HEK293T (cell line): ENCODE data around the gene ITPK1.

Experiments
- ARNT ChIP-seq: fragments of 450-650 bp; IDR thresholded peaks from 2 replicates; pipeline ENCODE4 v1.6.1; 2017; ENCODE audit warnings: mild to moderate bottlenecking
- BHLHE40 ChIP-seq: fragments of 450-650 bp; IDR thresholded peaks from 2 replicates; pipeline ENCODE4 v1.6.1; 2016; ENCODE audit warnings: mild to moderate bottlenecking, moderate library complexity, borderline replicate concordance
- CTBP1 ChIP-seq: fragments of 450-650 bp; IDR thresholded peaks from 2 replicates; pipeline ENCODE4 v1.6.1; 2016; ENCODE audit warnings: borderline replicate concordance
- FOXK2 ChIP-seq: fragments of 450-650 bp; IDR thresholded peaks from 2 replicates; pipeline ENCODE4 v1.6.1; 2016; ENCODE audit warnings: mild to moderate bottlenecking
- FOXM1 ChIP-seq: fragments of 450-650 bp; IDR thresholded peaks from 2 replicates; pipeline ENCODE4 v1.6.1; 2017; ENCODE audit warnings: mild to moderate bottlenecking, borderline replicate concordance
- HDGF ChIP-seq: fragments of 450-650 bp; IDR thresholded peaks from 2 replicates; pipeline ENCODE4 v1.6.1; 2017; ENCODE audit warnings: antibody characterized with exemption, borderline replicate concordance
- L3MBTL2 ChIP-seq: fragments of 450-650 bp; conservative IDR thresholded peaks from 2 replicates; pipeline ENCODE4 v1.6.1; 2016; ENCODE audit warnings: mild to moderate bottlenecking
- NFRKB ChIP-seq: fragments of 450-650 bp; IDR thresholded peaks from 2 replicates; pipeline ENCODE4 v1.6.1; 2016; ENCODE audit warnings: mild to moderate bottlenecking, moderate library complexity
- PKNOX1 ChIP-seq: fragments of 450-650 bp; IDR thresholded peaks from 2 replicates; pipeline ENCODE4 v1.6.1; 2016
- SP1 ChIP-seq: fragments of 450-650 bp; IDR thresholded peaks from 2 replicates; pipeline ENCODE4 v1.6.1; 2017
- SUZ12 ChIP-seq: fragments of 450-650 bp; IDR thresholded peaks from 2 replicates; pipeline ENCODE4 v1.6.1; 2016; ENCODE audit warnings: mild to moderate bottlenecking
- TARDBP ChIP-seq: fragments of 450-650 bp; IDR thresholded peaks from 2 replicates; pipeline ENCODE4 v1.6.1; 2016
- ZNF384 ChIP-seq: fragments of 450-650 bp; IDR thresholded peaks from 2 replicates; pipeline ENCODE4 v1.6.1; 2016

GRCh38 chr14:93035917-93036651 is 79.6 kb downstream of the ITPK1 start:
- TF ChIP-seq ARNT (no peak), FOXM1 (no peak), SP1 (no peak), BHLHE40 (no peak), HDGF (no peak), PKNOX1 (no peak), CTBP1 (no peak), SUZ12 (no peak), NFRKB (no peak), L3MBTL2 (no peak), ZNF384 (no peak), FOXK2 (no peak), TARDBP (no peak)
